GM21529 (cell line): Measurements from ENCODE around the gene ZGRF1.
"Not testable (repeated sequence)": the region's sequence is repeated elsewhere in the genome, so short reads cannot be mapped to it uniquely, and the experiment has no call there.

Source experiments
- ATAC-seq: cut with Tn5 transposase; IDR thresholded peaks from one replicate; pipeline ENCODE4 v1.9.1; 2021; ENCODE audit not compliant: unreplicated experiment

ZGRF1 gene

DNA sequence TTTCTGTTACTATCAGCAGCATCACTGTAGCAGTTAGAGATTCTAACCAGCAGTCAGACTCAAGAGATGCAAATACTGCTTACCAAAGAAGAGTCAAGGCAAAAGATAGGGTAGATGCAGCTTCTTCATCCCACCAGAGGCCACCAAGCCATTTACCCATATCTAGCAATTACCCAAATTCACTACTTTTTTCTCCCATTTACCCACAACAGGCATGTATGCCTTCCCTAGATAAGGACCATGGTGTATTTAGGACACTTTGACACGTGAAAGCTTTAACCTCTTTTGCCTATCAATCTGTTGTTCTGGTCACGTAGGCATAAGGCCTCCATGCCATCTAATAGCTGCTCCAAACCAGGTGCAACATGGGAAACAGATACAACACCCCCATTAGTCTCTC lies 5.8 kb upstream of the ZGRF1 start:
- no peak for ATAC-seq

DNA sequence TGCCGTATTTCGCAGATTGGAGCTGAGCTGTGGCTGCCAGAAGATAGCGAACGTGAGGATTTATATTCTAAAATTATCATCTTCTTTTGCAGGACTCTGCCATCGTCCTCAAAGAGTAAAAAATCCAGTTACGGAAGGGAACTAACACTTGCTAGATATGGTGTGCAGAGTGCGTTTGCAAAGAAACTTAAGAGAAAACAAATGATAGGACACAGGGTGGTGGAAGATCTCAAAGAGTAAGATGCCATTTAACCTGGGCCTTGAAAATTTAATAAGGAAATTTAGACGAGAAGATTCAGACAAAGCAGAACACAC lies 800 bp upstream of the ZGRF1 start:
- peak; percentile 3 for ATAC-seq

GRCh38 chr4:112633477-112634235 lies 3.1 kb downstream of the ZGRF1 start:
- peak; percentile 11 for ATAC-seq

- ATAC-seq, result no peak
These were observed 10.5 kb downstream of the ZGRF1 start for GRCh38 chr4:112626228-112626627.

DNA sequence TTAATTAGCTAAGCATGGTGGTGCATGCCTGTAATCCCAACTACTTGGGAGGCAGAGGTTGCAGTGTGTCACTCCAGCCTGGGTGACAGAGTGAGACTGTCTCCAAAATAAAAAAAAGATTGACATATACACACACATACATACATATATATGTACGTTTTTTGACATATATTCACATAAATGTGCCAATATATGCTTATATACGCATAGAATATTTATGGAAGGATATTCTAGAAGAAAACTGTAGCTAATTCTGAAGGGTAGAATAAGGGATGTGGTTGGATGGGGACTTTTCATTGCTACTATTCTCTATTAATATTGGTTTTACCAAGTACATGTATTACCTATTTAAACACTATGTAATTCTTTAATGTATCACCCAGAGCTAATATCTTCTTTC lies 19.7 kb downstream of the ZGRF1 start:
- ATAC-seq, result no peak

DNA sequence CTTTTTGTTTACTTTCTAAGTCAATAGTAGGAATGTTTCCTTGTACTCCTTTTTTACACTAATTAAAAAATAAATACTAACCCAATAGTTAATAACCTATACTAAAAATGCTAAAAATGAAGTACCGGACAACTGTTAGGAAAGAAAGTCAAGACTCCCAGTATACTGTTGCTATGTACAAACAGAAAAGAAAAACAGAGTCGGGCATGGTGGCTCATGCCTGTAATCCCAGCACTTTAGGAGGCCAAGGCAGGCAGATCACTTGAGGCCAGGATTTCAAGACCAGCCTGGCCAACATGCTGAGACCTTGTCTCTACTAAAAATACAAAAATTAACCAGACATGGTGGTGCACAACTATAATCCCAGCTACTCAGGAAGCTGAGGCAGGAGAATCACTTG lies 23.9 kb downstream of the ZGRF1 start:
- ATAC-seq, result not testable (repeated sequence)

- peak; percentile 82 for ATAC-seq
These were observed 32.1 kb downstream of the ZGRF1 start for GRCh38 chr4:112604589-112604988.

DNA sequence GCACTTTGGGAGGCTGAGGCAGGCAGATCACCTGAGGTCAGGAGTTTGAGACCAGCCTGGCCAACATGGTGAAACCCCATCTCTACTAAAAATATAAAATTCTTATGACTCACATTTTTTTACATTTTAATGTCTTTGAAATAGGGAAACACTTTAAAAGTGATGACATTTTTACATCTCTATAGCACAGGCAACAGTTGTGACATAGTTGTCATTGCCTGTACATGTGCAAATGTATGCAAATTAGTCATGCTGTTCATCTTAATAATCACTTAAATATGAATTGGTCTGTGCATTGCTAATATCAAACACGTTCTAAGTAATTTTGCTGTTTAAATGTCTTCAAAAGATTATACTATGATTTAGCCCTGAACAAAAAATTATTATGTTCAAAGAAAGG lies 41.7 kb downstream of the ZGRF1 start:
- ATAC-seq, result no peak

DNA sequence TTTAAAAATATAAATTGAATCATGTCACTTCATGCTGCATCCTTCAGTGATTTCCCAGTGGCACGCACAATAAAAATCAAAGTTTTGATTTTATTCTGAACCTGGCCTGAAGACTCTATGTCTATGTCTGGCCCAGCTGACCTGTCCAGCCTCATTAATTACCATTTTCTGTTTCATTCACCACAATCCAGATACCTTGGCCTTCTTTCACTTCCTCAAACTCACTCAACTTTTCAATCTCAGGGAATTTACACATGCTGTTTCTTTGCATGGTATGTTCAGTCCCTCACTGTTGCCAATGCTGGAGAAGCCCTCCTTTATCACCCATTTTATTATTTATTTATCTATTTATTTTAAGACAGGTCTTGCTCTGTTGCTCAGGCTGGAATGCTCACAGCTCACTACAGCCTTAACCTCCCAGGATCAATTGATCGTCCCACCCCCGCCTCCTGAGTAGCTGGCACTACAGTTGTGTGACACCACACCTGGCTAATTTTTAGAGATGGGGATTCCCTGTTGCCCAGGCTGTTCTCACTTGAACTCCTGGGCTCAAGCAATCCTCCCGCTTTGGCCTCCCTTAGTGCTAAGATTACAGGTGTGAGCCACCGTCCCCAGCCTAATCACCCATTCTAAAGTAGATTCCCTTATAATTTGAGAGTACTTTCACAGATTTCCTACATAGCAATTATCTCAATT lies 43.1 kb downstream of the ZGRF1 start:
- peak; percentile 75 for ATAC-seq

- ATAC-seq, result no peak
These were observed 44.0 kb downstream of the ZGRF1 start for GRCh38 chr4:112592717-112593116.

- no peak for ATAC-seq
These were observed 45.1 kb downstream of the ZGRF1 start for GRCh38 chr4:112591593-112591992.

DNA sequence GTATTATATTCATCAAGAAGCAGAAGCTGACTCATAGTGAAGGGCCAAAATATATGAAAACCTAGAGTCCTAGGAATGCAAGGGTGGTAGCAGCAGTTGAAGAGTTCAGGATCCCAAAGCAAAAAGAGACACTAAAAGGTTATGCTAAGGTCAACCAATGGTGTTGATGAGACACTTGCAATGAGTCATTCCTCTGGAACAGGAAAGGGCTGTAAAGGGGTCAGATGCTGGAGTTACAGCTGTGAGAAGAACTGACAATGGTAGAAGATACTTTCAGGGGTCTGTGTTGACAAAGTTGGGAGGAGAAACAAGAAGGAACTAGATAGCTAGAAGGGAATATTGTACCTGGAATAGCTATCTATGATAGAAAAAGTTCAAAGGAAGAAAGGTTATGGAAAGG lies 47.5 kb downstream of the ZGRF1 start:
- ATAC-seq, result no peak

- ATAC-seq, result no peak
These were observed 50.6 kb downstream of the ZGRF1 start for GRCh38 chr4:112585977-112586736.

- ATAC-seq, result no peak
These were observed 69.2 kb downstream of the ZGRF1 start for GRCh38 chr4:112567536-112567935.

- no peak for ATAC-seq
These were observed 71.9 kb downstream of the ZGRF1 start for GRCh38 chr4:112564706-112565270.

DNA sequence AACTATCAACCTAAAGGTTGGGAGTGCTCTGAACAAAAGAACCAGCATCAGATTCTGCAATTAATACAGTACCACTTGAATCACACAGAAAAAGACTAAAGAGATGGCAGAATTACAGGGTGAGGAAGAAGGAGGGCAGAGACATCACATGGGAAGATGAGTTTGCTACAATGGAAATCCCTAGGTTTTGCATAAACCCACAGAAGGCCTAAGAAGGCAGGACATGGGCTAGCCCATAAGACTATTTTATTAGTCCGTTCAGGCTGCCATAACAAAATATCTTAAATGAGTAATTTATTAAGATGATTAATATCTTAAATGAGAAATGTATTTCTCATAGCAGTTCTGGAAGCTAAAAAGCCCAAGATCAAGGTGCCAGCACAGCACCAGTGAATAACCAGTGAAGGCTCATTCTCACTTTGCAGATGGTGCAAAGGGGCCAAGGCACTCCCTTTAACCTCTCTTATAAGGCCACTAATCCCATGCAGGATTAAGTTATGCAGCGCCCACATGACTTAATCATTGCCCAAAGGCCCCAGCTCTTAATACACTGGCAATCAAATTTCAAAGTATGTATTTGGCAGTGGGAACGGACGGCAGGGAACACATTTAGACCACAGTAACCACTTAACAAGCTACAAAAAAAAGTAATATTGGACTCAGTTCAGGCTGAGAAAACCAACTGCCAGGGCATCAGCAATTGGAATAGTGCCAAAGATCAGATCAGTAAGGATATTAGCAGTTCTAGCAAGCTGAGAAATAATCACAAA lies 73.1 kb downstream of the ZGRF1 start:
- ATAC-seq, result no peak

- no peak for ATAC-seq
These were observed 74.3 kb downstream of the ZGRF1 start for GRCh38 chr4:112562254-112562879.

GRCh38 chr4:112560084-112560483 lies 76.6 kb downstream of the ZGRF1 start:
- no peak for ATAC-seq

DNA sequence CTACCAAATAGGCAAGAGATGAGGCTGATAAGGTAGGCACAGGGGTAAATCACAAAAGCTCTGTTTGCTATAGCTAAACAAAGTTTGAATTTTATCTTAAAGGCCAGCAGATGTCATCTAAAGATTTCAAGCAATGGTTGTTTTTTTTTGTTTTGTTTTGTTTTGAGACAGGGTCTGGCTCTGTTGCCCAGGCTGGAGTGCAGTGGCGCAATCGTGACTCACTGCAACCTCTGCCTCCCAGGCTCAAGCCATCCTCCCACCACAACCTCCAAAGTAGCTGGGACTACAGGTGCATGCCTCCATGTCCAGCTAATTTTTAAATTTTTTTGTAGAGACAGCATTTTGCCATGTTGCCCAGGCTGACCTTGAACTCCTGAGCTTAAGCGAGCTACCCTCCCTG lies 77.7 kb downstream of the ZGRF1 start:
- ATAC-seq, result no peak

DNA sequence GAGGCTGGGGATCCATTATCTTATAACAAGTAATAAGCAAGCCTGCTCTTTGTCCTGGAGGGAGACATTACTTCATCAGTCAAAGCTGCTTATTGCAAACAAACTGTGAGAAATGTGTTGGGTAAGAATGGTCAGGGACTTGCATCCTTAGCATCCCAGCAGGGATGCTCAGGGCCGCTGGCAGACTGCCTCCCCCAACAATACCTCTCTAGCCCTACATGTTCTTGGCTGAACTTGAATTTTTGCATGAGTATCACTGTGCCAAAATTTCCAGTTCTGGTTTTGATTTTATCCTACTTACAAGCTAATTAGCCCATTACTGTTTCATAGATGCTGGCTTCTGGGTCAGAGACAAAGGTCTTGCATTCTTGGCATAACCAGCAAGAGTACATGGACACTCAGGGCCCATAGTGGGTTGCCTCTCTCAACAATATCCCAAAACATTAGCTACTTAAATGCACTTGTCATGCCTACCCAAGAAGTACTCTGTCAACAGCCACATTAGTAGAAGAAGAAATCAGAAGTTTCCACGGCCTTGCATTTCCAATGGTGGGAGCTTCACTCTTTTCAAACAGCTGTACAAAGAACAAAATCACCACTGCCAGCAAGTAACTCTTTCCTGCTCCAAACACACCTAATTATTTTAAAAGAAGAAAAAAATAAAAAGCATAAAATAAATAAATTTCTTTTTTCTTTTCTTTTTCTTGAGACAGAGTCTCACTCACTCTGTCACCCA lies 78.9 kb downstream of the ZGRF1 start:
- ATAC-seq, result no peak
